Measurements from ENCODE around the gene PCIF1.

Gene PCIF1

DNA sequence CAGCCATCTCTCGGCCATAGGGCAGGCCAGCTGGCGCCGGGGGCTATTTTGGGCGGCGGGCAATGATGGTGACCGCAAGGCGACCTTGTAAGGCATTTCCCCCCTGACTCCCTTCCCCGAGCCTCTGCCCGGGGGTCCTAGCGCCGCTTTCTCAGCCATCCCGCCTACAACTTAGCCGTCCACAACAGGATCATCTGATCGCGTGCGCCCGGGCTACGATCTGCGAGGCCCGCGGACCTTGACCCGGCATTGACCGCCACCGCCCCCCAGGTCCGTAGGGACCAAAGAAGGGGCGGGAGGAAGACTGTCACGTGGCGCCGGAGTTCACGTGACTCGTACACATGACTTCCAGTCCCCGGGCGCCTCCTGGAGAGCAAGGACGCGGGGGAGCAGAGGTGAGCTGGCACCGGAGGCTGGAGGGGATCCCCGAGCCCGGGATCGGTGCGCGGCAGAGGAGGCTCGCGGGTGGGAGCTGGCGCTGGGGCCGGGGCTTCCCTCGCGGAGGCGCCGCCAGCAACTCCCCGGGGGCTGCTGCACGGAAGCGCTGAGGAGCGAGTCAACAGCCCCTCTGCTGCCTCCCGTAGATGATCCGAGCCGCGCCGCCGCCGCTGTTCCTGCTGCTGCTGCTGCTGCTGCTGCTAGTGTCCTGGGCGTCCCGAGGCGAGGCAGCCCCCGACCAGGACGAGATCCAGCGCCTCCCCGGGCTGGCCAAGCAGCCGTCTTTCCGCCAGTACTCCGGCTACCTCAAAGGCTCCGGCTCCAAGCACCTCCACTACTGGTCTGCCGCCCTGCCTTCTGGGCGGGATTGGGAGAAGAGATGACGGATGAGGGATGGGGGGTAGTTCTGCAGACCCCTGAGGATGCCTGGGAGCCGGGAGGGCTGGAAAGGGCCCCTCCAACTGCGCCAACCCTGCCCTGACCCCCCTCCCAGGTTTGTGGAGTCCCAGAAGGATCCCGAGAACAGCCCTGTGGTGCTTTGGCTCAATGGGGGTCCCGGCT, 43.2 kb upstream of the PCIF1 start, which contains the start of the genes CTSA and NEURL2 (continued):
- TF ChIP-seq ZNF658 (tag by site-specific recombination; IDR thresholded peaks at IDR 0.05) (no peak), HOXA7 (CRISPR knock-in tag; IDR thresholded peaks at IDR 0.05; ENCODE audit: borderline replicate concordance) (no peak), ZBTB8A (tag by site-specific recombination; IDR thresholded peaks at IDR 0.05) (peak; percentile 68), ZNF707 (tag by site-specific recombination; IDR thresholded peaks at IDR 0.05) (no peak), ZNF223 (tag by site-specific recombination; IDR thresholded peaks at IDR 0.05) (no peak), KLF16 (tag by site-specific recombination; IDR thresholded peaks at IDR 0.05) (peak; percentile 100), ZNF350 (tag by site-specific recombination; IDR thresholded peaks at IDR 0.05) (no peak), ZNF626 (tag by site-specific recombination; IDR thresholded peaks at IDR 0.05) (no peak), ZNF37A (tag by site-specific recombination; IDR thresholded peaks at IDR 0.05) (no peak), ZNF221 (tag by site-specific recombination; IDR thresholded peaks at IDR 0.05; ENCODE audit: borderline replicate concordance) (no peak), ZNF324 (tag by site-specific recombination; IDR thresholded peaks at IDR 0.05) (peak; percentile 94; the same call in 1 of the 2 replicates), MZF1 (tag by site-specific recombination; IDR thresholded peaks at IDR 0.05; ENCODE audit: borderline replicate concordance) (no peak), TCF7L2 (IDR thresholded peaks at IDR 0.05; ENCODE audit: borderline replicate concordance, low read depth, low read length) (no peak), SALL2 (tag by site-specific recombination; IDR thresholded peaks at IDR 0.05; ENCODE audit: borderline replicate concordance) (no peak), ZNF558 (tag by site-specific recombination; IDR thresholded peaks at IDR 0.05) (no peak), ZFP37 (tag by site-specific recombination; IDR thresholded peaks at IDR 0.05) (peak; percentile 75; the same call in 1 of the 2 replicates), ZNF561 (tag by site-specific recombination; IDR thresholded peaks at IDR 0.05; ENCODE audit: borderline replicate concordance) (peak; percentile 91), ZNF266 (tag by site-specific recombination; IDR thresholded peaks at IDR 0.05; ENCODE audit: low read depth) (no peak), GFI1B (tag by site-specific recombination; IDR thresholded peaks at IDR 0.05) (no peak), SCRT1 (tag by site-specific recombination; IDR thresholded peaks at IDR 0.05; ENCODE audit: borderline replicate concordance) (no peak; the same call in 1 of the 2 replicates), SCRT2 (tag by site-specific recombination; IDR thresholded peaks at IDR 0.05) (0 out of 2 replicates have a peak, but pooled peaks have one; percentile 11), KLF8 (tag by site-specific recombination; IDR thresholded peaks at IDR 0.05) (peak; percentile 90), ZNF394 (tag by site-specific recombination; IDR thresholded peaks at IDR 0.05; ENCODE audit: borderline replicate concordance) (peak; percentile 70; the same call in 1 of the 2 replicates), ZNF133 (tag by site-specific recombination; IDR thresholded peaks at IDR 0.05) (no peak), GLIS2 (tag by site-specific recombination; IDR thresholded peaks at IDR 0.05) (peak; percentile 97), SETDB1 (IDR thresholded peaks at IDR 0.05; ENCODE audit: insufficient read length, low read length) (no peak), IKZF3 (tag by site-specific recombination; IDR thresholded peaks at IDR 0.05) (0 out of 2 replicates have a peak, but pooled peaks have one; percentile 12), OVOL3 (tag by site-specific recombination; IDR thresholded peaks at IDR 0.05) (peak; percentile 83), ZNF843 (tag by site-specific recombination; IDR thresholded peaks at IDR 0.05) (peak; percentile 77), ZNF510 (tag by site-specific recombination; IDR thresholded peaks at IDR 0.05; ENCODE audit: insufficient replicate concordance) (no peak), ZNF548 (tag by site-specific recombination; IDR thresholded peaks at IDR 0.05) (no peak), YY1 (tag by site-specific recombination; IDR thresholded peaks at IDR 0.05) (peak; percentile 94), ZNF416 (tag by site-specific recombination; IDR thresholded peaks at IDR 0.05) (no peak)
- TF ChIP-seq, protein P1, sequence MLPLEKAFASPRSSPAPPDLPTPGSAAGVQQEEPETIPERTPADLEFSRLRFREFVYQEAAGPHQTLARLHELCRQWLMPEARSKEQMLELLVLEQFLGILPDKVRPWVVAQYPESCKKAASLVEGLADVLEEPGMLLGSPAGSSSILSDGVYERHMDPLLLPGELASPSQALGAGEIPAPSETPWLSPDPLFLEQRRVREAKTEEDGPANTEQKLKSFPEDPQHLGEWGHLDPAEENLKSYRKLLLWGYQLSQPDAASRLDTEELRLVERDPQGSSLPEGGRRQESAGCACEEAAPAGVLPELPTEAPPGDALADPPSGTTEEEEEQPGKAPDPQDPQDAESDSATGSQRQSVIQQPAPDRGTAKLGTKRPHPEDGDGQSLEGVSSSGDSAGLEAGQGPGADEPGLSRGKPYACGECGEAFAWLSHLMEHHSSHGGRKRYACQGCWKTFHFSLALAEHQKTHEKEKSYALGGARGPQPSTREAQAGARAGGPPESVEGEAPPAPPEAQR (tag by site-specific recombination; IDR thresholded peaks at IDR 0.05): no peak
- TF ChIP-seq, protein P2, sequence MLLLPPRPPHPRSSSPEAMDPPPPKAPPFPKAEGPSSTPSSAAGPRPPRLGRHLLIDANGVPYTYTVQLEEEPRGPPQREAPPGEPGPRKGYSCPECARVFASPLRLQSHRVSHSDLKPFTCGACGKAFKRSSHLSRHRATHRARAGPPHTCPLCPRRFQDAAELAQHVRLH (tag by site-specific recombination; IDR thresholded peaks at IDR 0.05): no peak
- TF ChIP-seq, protein P3, sequence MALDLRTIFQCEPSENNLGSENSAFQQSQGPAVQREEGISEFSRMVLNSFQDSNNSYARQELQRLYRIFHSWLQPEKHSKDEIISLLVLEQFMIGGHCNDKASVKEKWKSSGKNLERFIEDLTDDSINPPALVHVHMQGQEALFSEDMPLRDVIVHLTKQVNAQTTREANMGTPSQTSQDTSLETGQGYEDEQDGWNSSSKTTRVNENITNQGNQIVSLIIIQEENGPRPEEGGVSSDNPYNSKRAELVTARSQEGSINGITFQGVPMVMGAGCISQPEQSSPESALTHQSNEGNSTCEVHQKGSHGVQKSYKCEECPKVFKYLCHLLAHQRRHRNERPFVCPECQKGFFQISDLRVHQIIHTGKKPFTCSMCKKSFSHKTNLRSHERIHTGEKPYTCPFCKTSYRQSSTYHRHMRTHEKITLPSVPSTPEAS (tag by site-specific recombination; IDR thresholded peaks at IDR 0.05): 0 out of 2 replicates have a peak, but pooled peaks have one; percentile 27
- TF ChIP-seq, protein P4, sequence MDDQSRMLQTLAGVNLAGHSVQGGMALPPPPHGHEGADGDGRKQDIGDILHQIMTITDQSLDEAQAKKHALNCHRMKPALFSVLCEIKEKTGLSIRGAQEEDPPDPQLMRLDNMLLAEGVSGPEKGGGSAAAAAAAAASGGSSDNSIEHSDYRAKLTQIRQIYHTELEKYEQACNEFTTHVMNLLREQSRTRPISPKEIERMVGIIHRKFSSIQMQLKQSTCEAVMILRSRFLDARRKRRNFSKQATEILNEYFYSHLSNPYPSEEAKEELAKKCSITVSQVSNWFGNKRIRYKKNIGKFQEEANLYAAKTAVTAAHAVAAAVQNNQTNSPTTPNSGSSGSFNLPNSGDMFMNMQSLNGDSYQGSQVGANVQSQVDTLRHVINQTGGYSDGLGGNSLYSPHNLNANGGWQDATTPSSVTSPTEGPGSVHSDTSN (CRISPR knock-in tag; IDR thresholded peaks at IDR 0.05): no peak; the same call in 1 of the 2 replicates

All from HEK293 (cell line).